GM18526 (cell line): ENCODE measurements around the gene LARP1.
A peak's percentile ranks its signal among the peaks of the same experiment; 100 is the strongest.

Experiments used
- POLR2A ChIP-seq: IDR thresholded peaks from 3 replicates; pipeline ENCODE4 v1.6.1; 2011; ENCODE audit not compliant: insufficient read length; ENCODE audit errors: extremely low read depth

The LARP1 gene

DNA sequence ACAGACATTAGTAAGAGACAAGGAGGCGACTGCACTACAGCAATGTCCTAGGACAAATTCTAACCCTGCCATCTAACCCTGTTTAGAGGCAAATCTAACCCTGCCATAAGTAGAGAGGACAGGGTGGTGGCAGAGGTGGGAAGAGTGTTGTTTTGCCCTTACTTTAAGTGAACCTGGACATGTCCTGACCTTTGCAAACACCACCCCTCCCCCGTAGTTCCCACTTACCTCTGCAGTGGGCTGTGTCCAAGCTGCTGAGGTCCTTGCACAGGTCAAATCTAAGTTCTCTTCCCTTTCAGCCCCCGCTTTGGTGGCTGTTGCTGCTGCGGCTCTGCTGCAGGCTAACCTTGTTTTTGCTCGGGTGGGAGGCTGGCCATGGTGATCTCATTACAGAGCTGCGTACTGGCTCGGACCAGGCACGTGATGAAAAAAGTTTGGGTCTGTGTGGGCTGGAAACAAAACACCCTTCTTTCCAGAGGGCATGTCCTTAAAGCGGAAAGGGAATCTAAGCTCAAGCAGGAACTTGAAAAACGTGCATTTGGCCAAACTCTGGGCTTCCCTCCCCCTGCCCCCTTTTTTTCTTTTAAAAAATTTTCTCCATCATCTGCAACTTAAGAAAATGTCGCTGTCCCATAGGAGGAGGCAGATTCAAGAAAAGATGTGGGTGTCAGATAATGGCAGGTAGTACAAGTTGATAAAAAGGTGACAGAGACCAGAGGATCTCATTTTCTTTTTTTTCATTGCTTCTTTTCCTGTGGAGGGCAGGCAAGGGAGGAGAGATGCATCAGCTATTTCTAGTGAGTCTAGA lies 95.3 kb downstream of the LARP1 start, which contains the start of gene FAXDC2:
Gene FAXDC2 (minus strand): TSS at position 349 of the 808 bp plus-strand sequence. CDS start 12,425 bp downstream, outside the sequence.
- no peak for TF ChIP-seq POLR2A

DNA sequence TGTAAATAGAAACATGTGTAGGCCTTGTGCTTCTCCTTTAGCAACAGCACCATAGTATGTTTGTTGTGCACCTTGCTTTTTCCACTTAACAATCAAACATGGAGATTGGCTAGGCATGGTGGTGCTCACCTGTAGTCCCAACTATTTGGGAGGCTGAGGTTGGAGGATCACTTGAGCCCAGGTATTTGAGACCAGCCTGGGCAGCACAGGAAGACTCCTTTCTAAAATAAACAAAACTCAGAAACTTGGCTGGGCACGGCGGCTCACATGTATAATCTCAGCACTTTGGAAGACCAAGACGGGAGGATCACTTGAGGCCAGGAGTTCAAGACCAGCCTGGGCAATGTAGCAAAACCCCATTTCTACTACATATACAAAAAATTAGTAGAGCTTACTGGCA lies 96.2 kb downstream of the LARP1 start:
- no peak for TF ChIP-seq POLR2A

DNA sequence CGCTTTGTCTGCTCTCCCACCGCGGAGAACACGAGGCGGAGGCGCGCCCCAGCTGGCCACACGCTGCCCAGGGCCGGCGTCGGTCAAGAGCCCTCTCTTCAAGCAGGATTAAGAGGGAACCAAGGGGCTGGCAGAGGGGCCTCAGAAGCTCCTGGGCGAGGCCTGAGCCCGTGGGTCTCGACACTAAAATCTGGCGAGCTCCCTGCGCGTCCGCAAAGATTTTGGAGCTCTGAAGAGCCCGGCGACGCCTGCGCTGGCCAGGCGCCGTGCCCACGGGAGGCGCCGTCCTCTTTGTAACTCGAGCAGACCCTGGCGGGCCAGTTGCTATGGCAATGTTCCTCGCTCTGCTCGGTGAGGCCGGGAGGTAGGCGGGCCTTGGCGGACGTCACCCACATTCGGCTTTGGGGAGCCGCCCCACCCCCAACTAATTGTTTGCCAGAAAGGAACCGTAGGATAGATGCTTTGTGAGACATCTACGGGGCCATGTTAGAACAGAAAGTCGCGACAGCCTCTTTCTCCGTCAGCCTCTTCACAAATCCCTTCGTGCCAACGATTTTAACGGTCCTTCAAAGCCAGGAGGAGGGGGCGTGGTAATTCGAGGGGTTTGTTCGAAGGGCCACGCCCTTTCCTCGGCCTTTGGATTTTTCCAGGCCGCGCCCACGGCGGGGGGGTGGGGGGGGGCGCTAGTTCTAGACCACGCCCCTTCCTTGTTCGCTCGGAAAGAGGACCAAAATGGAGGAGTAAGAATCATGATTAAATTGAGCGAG lies 102.5 kb downstream of the LARP1 start:
- no peak for TF ChIP-seq POLR2A

DNA sequence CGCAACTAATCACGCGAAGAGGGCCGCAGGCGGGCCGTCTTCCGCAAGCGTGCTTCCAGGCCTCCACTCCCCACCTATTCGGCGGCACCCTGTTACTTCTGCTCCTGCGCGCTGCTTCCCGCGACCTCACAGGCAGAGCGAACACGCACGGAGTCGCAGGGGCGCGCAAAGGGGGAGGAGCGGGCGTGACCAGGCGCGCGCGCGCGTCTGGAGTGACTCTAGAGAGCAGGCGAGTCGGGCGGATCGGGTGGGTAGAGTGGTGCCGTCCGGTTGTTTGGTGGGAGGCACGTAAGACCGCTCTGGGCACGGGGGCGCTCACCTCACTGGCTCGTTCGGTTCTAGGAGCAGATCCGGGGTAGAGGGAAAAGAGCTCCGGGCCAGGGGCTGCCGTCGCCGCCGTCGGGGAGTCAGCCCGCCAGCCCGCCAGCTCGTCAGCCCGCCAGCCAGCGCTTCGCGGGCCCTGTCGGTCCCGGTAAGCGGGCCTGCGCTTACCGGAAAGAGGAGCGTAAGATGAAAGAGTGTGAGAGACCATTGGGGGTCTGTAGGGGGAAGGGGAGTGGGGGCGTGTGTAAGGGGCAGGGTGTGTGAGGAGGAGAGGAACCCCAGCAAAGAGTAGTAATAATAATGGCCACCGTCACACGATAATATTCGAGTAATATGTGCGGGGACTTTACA lies 103.3 kb downstream of the LARP1 start, which contains the start of gene CNOT8:
Gene CNOT8 (plus strand): TSS at position 331 of the 675 bp plus-strand sequence. CDS start 4,652 bp downstream, outside the sequence.
- TF ChIP-seq POLR2A = peak; percentile 84

DNA sequence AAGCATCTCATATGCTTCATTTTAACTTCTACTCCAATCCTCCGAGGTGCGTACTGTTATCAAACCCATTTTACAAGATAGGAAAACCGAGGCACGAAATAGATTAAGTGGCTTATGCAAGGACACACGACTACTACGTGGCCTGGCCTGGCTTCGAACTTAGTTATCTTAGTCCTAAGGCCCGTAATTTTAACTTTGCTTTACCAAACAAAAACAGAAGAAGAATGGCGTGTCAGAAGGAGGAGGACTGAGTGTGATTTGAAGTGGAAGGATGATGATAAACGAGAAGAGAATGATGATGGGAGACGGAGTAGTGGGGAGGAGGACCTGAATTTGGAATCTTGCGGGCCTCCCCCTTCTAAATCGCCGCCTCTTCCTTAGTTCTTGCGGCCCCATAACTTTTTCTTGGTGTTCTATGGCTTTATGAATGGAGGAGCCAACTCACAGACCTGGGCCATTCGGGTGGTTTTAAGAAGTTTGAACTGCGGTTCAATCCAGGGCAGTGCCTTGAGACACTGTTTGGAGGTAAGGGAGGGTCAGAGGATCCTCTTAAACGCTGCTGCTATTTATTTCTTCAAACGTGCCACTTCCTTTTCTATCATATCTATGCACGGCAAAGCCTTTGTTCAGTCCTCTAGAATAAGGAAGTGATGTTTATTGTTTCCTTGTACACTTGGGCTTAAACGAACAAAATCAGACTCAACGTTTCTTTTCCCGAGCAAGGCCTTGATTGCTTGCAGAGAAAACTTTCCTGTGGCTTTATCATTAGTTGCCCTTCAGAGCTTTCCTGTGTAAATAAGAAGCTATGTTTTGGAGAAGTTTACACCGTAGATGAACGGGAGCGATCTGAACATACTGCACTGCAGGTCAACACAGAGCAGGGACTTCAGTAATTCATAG lies 104.0 kb downstream of the LARP1 start:
- no peak for TF ChIP-seq POLR2A

DNA sequence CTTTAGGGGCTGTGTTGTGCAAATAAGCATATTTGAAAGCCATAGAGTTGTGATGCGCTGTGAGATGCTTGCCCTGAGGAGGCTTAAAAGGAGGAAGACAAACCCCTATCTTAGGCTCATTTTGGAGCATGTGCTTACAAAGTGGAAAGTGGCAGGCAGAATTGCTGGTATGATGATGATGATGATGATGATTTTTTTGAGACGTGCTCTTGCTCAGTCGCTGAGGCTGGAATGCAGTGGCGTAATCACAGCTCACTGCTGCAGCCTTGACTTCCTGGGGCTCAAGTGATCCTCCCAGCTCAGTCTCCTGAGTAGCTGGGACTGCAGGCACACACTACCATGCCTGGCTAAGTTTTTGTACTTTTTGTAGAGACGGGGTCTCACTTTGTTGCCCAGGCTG lies 104.9 kb downstream of the LARP1 start:
- no peak for TF ChIP-seq POLR2A

DNA sequence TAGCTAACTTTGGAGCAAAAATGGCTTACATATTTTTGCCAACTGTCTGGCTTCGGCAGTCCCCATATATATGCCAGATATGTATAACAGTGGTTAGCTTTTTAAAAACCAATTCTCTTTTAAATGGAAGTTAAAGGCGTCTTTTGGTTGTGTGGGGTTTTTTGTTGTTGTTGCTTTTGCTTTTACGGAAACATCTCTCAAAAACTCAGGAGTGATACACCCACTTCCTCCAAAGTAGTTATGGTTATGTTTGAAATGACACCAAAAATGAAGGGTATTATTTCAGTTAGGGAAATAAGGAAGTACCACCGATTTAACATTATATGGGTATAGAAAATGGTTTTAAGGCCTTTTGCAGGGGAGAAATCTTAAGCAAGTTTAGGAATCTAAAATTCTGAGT lies 105.6 kb downstream of the LARP1 start:
- no peak for TF ChIP-seq POLR2A

DNA sequence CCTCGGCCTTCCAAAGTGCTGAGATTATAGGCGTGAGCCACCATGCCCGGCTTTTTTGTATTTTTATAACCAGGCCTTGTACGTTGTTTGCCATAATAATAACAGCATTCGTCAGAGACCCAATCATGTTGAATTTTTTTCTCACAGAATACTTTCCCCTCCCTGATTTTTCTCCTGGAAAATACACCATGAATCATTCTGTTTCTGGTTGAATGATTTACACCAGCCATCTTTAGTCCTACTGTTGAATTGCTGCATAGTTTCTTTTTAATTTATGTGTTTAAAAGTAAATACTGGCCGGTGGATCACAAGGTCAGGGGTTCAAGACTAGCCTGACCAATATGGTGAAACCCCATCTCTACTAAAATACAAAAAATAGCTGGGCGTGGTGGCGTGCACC lies 106.8 kb downstream of the LARP1 start:
- TF ChIP-seq POLR2A = no peak

DNA sequence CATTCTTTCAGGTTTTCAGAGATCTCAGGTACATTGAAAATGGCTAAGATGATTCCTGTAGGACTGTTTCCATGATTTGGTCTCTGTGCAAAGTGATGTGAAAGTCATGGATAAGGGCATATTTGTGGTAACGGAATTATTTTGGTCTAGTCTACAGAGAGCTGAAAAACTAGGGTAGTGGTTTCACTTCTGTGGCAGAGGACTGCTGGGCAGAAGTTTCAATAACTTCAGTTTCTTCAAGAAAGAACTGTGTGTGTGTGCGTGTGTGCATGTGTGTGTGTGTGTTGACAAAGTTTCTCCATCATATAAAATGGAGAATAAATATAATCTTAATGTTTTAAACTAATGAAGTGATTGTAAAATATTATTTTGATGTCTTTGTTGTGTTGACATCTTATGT lies 107.6 kb downstream of the LARP1 start:
- no peak for TF ChIP-seq POLR2A

DNA sequence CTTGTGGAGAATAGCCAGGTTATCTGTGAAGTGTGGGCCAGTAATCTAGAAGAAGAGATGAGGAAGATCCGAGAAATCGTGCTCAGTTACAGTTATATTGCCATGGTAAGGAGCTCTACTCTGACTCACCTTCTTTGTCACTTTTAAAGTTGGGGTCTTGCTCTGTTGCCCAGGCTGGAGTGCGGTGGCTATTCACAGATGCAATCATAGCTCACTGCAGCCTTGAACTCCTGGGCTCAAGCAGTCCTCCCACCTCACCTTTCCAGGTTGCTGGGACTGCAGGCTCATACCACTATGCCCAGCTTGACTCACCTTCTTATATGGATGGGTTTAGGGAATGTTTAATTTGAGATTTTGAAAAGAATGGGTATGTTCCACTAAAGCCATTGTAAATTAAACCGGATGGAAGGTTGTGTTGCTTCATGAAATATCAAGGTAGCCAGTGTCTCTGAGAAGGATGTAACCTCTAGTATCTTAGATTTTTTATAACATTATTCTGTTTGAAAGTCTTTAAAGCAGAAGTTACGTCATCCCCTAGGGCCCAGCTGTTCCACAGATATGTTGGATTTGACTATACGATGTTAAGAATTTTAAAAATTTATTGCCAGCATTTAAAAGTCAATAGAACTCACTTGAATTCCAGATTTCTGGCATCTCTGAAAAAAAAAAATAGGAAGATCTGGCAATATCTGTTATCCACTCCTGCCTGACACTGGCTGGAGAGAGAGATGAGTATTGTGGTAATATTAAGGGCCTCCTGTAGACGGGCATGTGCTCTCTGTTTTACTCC lies 108.3 kb downstream of the LARP1 start:
- TF ChIP-seq POLR2A = no peak

DNA sequence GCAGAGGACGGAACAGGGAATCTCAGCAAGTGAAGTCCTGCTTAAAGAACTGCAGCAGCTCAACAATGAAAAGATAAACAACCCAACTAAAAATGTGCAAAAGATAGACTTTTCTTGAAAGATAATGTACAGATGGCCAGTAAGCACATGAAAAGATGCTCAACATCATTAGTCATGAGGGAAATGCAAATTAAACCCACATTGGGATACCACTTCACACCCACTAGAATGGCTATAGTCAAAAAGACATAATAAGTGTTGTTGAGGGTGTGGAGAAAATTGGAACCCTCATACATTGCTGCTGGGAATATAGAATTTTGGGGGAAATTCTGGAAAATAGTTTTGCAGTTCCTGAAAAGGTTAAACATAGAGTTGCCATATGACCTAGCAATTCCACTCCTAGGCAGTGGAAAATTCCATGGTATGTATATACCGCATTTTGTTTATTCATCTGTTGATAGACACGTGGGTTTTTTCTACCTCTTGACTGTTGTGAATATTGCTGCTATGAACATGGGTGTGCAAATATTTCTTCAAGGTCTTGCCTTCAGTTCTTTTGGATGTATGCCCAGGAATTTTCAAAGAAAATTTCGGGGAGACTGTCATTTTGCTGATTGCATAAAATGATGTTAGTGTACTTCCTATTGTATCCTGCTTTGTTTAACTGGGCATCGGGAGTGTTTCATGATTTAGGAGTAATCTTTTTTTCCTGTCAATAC lies 110.4 kb downstream of the LARP1 start:
- no peak for TF ChIP-seq POLR2A

DNA sequence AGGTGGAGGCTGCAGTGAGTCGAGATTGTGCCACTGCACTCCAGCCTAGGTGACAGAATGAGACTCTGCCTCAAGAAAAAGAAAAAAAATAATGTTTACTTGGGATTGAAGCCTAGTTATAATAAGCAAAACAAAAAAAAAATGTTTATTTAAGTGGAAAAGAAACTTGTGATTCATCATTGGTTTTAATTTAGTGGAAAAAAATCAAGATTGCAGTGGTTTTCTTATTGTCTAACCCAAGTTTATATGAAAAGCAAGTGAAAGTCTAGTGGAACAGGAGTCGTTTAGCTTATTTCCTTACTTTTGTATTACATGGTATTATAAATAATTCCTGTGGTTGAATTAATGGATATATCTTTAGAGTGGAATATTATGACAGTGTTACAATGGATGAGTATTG lies 111.7 kb downstream of the LARP1 start:
- no peak for TF ChIP-seq POLR2A
